GOT3 (cell line): Measurements from ENCODE around the gene VENTX.
"Not testable (repeated sequence)": the region's sequence is repeated elsewhere in the genome, so short reads cannot be mapped to it uniquely, and the experiment has no call there.

Experiments used
- DNase-seq: peaks from one replicate; lab custom pipeline; 2025; ENCODE audit warnings: mixed read lengths; lab: John Stamatoyannopoulos, UW

Gene VENTX

DNA sequence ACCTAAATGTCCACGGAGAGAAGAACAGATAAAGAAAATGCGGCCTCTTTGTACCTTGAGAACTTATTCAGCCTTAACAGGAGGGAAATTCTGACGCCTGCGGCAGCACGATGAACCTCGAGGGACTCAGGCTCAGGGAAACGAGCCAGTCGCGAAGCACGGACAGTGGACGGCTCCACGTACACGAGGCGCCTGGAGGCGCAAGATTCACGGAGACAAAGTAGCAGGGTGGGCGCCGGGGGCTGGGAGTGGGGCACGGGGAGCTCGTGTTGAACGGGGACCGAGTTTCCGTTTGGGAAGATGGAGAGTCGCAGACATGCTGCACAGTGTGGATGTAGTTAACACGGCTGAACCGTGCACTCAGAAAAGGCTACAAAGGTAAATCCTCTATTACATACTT is 20.9 kb upstream of the VENTX start:
- DNase-seq: no peak

DNA sequence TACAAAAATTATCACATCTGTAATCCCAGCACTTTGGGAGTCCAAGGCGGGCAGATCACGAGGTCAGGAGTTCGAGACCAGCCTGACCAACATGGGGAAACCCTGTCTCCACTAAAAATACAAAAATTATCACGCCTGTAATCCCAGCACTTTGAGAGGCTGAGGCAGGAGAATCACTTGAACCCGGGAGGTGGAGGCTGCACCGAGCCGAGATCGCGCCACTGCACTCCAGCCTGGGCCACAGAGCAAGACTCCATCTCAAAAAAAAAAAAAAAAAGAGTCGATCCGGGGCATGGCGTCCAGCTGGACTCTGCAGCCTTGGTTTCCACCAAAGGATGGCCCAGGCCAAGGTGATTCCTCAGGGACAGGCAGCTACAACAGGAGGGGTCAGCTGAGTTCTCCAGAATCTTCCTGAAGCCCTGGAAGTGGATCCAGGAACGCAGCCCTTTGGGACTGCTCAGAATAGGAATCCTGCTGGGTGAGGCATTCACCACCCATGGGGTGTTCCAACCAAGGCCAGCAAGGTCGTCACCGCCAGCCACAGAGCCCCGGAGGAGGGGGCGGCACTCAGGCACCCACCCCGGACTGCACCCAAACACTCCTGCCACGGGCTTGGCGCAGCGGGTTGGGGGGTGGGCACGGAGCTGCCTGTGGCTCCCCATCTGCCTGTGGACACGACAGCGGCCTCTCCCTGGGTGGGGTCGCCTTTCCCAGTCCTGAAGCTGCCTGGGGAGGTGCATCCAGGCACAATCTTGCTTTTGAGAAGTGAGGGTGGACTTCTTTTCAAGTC is 19.7 kb upstream of the VENTX start:
- DNase-seq: no peak

DNA sequence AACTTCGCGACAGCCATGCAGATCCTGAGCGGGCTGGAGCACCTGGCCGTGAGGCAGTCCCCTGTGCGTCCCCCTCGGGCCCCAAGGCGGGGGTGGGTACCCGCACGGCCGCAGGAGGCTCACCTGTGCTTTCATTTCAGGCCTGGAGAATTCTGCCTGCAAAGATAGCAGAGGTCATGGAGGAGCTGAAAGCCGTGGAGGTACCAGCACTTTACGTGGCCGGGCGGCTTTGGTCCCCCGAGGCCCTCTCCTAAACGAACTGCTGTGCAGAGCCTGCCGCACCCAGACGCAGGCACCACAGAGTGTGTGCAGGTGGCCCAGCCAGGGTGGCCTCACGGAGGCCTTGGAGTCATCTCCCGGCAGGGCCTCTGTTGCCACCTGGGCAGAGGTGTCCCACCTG is 18.8 kb upstream of the VENTX start:
- DNase-seq: no peak

DNA sequence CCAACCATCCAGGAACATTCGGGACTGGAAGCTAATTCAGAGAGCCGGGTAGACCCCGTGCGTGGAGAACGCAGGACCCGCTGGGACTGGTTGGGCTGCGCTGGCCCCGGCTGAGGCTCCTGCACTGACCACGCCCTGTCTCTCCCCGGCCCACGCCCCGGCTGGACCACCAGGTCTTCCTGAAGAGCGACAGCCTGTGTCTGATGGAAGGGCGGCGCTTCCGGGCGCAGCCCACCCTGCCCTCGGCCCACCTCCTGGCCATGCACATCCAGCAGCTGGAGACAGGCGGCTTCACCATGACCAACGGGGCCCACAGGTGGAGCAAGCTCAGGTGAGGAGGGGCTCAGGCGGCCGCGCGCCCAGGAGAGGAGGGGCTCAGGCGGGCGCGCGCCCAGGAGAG is 17.9 kb upstream of the VENTX start:
- no peak for DNase-seq

DNA sequence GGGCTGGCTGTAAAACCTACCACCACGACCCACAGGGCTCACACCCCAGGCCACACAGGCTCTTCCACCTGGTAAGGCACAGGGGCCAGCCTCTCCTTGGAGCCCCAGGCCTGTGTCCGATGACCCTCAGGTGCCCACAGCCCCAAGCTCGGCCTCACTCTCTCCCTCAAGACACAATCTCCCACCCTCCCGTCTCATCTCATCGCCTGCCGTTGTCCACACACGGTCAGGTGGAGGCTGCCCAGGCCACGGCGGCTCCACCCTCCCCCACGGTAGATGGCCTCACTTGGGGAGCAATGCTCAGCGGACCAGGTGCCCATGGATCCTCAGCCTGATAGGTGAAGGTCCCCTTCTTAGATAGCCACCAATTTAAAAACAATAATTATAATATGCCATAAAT is 16.3 kb upstream of the VENTX start:
- no peak for DNase-seq

DNA sequence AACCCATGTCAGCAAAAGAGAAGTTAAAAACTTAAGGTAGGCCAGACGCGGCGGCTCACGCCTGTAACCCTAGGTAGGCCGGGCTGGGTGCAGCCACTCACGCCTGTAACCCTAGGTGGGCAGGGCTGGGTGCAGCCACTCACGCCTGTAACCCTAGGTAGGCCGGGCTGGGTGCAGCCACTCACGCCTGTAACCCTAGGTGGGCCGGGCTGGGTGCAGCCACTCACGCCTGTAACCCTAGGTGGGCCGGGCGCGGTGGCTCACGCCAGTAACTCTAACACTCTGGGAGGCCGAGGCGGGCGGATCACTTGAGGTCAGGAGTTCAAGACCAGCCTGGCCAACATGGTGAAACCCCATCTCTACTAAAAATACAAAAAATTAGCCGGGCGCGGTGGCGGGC is 15.9 kb upstream of the VENTX start:
- DNase-seq: not testable (repeated sequence)

DNA sequence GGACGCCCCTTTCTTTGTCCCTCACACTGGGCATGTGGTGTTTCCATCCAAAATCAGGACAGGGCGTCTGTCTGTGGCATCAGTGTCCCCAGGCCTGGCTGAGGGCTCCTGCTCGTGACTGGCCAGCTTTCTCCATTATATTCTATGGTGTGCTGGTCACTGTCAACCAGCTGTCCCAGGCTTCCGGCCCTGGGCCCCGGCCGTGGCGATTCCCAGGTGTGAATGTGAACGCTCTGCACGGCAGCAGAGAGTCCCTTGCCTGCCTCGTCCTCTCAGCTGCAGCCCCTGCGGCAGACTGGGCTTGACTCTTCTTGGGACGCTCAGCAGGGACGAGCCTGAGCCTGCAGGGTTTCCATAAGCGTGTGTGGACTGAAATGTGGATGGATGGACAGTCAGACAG is 13.6 kb upstream of the VENTX start:
- DNase-seq: no peak

DNA sequence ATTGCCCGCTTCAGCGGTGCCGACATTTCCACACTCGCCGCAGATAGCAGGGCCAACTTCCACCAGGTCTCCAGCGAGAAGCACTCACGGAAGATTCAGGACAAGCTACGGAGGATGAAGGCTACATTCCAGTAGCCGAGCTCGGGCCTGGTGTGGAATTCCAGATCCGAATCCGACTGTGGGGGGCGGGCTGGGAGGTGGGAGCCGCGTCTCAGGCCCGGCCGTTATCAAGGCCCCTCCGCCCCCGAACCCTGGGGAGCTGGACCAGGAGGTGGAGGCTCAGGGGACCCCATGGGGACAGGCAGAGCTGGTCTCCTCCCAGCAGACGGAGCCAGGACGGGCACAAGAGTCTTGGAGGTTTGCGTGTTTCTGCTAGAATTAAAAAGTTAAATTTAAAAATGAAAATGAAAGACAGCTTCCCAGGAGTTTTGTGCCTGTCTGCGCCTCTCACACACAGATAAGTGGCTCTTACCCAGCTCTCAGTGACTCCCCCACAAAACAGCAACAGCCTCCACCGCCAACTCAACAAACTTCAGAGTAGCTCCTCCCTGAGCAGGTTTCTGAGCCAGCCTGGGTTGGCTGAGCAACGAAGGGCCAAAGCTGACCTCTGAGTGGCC is 12.8 kb upstream of the VENTX start:
- no peak for DNase-seq

DNA sequence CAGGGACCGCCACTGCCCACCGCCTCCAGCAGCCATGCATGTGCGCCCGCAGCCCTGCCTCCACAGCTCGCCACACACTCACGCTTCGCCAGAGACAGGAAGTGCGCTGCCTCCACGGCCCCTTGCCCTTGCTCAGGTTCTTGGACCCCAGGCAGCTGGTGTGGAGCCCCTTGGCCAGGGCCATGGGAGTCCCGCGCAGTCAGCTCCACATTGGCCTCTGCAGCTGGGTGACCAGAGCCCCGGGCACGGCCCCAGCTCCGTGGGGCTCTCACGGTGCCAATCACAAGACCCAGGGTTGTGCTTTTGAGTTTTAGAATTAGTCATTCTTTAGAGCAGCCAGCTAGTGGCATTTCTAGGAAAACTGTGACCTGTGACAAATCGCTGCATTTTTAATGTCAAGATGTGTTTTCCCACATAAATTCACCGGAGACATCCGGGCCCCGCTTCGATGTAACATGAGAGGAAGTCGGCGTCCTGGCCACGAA is 11.9 kb upstream of the VENTX start:
- DNase-seq: no peak

DNA sequence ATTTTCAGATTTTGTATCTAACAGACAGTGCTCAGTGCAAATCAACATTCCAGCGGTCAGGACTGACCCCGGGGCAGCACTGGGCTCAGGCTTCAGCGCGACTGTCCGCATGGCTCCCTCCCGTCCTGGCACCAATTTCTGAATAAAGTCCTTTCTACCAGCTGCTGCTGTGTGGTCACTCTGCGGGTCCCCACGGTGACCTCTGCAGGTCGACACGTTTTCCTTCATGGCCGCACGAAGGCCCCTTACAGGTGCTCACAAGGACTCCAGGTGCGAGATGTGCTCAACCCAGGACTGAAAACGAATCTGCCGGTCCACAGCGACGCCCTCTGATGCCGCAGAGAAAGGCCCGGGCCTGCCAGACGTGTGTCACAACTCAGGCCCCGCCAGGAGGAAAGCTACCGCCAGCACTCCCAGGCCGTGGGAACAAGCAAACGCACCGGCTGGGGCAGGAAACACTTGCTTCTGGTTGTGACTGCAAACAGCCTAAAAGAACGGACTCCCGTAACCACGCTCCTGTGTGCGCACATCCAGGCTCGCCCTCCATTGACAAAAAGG is 11.3 kb upstream of the VENTX start:
- DNase-seq: no peak

DNA sequence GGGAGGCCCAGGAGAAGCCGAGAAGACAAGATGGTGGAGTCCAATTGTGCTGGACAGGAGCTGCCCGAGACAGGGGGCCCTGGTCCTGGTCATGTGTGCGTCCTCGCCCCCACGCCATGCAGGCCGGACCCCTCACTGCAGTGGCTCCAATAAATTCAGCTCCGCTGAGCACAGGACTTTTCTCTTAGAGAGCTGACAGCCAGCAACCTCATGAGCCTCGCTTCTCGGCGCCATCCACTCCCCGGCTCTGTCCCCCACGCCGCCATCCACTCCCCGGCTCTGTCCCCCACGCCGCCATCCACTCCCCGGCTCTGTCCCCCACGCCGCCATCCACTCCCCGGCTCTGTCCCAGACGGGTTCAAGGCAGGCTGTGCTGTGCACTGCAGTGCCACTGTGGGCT is 10.4 kb upstream of the VENTX start:
- DNase-seq: no peak

DNA sequence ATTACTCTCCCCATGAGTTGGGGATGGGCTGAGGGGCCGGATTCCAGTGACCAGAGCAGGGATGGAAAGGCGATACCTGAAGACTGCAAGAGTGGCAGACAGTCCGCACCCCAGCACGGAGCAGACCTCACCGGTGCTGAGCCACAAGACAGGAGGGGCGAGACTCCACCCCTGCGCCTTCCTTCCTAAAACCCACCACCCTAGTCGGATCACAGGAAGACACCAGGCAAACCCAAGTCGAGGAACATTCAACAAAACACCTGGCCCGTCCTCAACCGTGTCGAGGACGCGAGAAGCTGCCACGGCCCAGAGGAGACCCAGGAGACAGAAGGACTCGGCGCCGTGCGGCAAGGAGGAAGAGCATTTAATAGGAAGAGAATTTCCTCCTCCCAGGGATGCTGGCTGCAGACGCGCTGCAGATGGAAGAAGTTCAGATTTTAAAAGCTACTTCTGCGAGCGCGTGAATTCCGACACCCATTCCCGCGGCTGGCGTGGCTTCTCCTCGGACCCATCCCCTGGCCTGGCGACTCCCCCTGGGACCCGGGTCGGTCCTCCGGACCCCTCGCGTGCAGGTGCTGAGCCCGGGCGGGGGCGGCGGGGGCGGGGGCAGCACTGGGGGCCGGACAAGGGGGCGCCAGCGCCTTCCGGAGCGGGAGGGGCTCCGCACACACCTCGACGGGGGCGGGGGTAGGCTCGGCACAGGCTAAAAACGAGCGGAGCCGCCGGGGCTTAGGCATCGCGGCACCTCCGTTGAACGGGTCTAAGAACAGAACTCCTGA is 8.2 kb upstream of the VENTX start:
- DNase-seq: no peak

DNA sequence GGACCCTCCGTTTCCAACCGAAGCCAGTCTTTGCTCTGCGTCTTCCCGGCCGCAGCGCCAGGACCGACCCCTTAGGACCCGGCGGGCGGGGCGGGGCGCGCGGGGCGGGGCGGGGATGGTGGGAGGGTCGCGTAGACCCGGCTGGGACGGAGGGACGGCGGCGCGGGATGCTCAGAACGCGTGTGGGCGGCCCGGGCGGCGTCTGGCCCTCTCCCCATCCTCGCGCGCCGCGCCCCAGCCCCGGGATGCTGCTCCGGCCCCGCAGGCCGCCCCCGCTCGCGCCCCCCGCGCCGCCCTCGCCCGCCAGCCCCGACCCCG is 7.7 kb upstream of the VENTX start, which contains the start of gene UTF1:
Gene UTF1 (plus strand): TSS at position 174 of the 318 bp plus-strand sequence. CDS start 72 bp downstream, at position 246.
- DNase-seq: no peak

DNA sequence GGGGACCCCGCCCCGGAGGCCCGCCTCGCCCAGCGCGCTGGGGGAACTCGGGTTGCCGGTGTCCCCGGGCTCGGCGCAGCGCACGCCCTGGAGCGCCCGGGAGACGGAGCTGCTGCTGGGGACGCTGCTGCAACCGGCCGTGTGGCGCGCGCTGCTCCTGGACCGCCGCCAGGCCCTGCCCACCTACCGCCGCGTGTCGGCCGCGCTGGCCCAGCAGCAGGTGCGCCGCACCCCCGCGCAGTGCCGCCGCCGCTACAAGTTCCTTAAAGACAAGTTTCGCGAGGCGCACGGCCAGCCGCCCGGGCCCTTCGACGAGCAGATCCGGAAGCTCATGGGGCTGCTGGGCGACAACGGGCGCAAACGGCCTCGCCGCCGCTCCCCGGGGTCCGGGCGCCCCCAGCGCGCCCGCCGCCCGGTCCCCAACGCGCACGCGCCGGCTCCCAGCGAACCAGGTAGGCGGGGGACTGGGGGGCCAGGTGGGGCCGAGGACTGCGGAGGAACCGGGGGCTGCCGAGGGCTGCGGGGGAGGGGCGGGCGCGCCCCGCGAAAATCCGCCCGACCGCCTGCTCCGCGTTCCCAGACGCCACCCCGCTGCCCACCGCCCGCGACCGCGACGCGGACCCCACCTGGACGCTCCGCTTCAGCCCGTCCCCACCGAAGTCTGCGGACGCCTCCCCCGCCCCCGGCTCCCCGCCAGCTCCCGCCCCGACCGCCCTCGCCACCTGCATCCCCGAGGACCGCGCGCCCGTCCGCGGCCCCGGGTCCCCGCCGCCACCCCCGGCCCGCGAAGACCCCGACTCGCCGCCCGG is 7.1 kb upstream of the VENTX start:
- no peak for DNase-seq

DNA sequence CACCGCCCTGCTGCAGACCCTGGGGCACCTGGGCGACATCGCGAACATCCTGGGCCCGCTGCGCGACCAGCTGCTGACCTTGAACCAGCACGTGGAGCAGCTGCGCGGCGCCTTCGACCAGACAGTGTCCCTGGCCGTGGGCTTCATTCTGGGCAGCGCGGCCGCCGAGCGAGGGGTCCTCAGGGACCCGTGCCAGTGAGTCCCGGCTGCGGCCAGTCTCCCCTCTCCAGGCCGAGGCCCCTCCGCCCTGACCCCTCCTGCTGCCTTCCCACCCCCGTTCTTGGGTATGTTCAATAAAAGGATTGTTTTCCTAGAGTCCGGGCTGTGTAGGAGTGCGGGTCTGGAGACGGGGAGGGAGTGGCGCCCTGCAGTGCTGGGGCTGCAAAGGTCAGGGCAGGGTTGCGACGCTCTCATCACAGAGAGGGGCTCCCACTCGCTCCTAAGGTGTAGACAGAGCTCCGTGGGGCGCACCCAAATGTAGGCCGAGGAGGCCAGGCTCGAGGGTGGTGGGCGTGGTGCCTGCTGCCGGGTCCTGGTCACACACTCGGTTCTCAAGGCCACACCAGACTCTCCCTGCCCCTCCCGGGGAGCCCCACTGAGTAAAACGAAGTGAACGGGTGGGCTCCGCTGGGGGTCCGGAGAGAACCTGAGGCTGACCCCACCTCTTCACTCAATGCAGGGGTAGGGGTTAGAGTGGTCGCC is 6.3 kb upstream of the VENTX start:
- no peak for DNase-seq

DNA sequence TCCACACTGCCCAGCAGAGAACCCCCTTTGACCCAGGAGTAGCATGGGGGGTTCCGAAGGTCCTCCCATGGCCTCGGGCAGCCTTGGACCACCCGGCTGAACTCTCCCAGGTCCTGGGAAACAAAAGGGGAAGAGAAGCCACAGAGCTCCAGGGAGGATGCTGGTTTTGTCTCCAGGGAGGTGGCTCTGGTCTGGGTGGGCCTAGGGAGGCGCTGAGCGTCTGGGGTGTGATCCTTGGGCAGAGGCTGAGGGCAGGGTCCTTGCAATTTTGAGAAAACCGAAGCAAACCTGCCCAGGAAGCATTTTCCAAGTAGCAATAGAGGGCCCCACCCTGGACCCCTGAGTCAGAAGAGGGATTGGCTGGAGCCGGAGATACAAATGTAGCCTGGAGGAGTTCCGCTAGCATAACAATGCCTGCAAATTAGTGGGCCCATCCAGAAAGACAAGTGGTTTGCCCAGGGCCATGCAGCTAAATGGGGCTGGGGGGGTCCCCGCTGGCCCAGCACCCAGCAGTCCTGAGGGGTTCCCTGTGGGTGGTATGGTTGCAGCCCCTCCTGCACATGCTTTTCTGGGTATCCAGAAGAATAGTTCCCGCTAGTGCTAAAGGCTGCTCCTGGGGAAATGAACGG is 5.6 kb upstream of the VENTX start:
- DNase-seq: no peak

DNA sequence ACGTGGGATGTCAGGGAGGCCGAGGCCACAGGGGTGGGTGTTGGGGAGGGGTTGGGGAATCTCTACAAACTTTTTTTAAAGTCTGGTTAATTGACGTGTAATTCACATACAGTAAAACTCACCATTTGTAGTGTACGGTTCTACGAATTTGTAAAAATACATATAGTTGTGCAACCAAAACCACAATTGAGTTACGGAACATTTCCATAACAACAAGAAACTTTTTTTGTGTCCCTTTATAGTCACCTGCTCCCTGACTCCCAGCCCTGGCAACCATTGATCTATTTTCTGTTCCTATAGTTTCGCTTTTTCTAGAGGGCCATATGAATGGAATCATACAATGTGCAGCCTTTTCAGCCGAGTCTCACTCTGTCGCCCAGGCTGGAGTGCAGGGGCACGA is 2.9 kb upstream of the VENTX start:
- not testable (repeated sequence) for DNase-seq

DNA sequence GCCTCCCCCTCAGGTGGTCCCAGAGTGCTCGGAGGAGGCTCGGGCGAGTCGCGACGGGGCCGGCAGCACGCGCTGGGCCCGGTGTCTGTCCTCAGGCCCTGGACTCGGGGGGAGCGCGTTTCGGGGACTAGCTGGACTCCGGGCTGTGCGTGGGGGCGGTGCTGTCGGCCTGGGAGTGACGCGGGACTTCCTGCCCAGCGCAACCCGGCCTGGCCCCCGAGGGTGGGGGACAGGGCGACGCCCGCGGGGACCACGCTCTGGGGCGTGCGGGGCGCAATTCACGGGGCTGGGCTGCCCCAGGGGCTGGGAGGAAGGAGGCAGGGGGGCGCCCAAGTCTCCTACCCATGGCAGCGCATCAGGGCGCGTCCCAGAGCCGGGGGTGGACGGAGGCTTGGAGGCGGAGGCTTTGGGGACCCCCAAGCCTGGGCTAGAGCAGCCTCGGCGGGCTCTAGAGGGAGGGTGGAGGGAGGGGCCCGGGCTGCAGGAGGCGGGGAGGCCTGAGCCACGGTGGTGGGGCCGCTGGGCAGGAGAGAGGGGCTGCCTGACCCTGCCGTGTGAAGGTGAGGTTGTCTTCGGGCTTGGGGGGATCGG is 2.3 kb upstream of the VENTX start:
- no peak for DNase-seq

DNA sequence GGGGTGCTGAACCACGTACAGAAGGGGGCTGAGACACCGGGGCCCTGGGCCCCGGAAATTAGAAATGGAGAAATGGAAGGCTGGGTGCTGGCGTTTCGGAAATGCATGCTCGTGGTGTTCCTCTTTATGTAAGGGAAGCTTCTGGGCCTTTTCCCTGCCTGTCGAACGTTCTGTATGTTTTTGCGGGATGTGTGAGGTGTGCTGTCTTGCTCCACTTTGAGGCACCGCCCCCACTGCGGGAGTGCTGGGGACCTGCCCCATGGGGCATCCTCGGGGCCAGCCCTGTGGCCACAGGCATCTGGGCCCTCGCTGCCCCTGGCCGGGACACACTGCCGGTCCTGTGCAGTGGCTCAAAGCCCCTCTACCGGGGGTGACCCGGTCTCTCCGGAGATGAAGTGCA is 1.7 kb upstream of the VENTX start:
- DNase-seq: no peak
